Measurements from ENCODE around the gene NYAP1. TPM values are rescaled to one million over a fixed set of nuclear protein-coding genes. Genes with fewer than 3 reads are reported as not detected.

Gene NYAP1
- 1 to 10 TPM in 1 of 2 donors, under 1 TPM in 1; 0.52 to 1.1 TPM for total RNA-seq
- under 1 TPM; 0.32 to 0.39 TPM for polyA plus RNA-seq
- long read RNA-seq, donor 1 = 0 reads
- long read RNA-seq, donor 2 = 0 reads
- long read RNA-seq, donor 3 = 0 reads
- long read RNA-seq, donor 4, partial matches to known transcripts = 0 of 3 reads
- long read RNA-seq, donor 4, other reads (novel, unspliced or antisense) = 0 of 3 reads
- long read RNA-seq, donor 5 = 0 reads

DNA sequence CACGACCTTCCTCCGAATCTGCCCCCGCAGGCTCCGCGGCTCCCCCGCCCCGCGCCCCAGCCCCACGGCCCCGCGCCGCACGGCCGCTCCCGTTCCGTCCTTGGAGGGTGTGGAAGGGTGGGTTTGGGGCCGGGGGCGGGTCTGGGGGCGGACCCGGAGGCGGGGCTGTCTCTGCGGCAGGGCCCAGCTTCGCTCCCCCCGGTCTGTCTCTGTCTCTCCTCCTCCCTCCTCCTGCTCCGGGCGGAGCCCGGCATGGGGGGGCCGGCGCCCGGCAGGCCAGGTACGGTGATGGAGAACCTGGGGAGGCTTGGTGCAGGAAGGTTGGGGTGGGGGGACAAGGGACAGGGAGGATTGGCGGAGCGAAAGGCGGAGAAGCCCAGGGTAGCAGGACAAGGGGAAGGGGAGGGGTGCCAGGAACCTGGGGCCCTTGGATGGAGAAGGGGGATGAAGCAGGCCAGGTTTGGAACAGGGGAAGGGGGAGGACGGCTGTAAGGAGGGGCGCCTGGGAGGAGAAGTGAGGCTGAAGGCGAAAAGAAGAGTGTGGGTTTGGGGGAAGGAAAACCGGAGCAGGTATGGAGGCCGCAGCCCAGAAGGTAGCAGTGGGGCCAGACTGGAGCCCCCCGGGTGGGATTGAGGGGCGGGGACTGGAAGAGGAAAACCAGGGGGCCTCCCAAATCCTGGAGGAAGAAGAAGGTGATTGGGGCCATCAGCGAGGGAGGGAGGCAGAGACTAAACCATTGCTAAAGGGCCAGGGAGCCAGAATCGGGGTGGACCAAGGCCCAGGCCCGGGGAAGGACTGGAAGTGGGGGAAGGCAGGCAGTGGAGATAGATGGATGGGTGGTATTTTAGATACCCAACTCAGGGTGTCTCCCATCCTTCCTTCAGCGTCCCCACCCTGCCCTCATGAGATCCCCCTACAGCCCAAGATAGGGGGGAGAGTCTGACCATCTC, at the start of gene NYAP1:
Gene NYAP1, plus strand, starts transcription at position 206 of the 951 bp plus-strand sequence. CDS start 1,385 bp downstream, outside the sequence.
- peak within 1 kb of the TSS; percentile 29 for H3K4me3 ChIP-seq
- no peaks in the 10 kb centered on the region for H3K36me3 ChIP-seq (ENCODE audit: control insufficient read depth in 4 of 4, insufficient read depth in 4 of 4, low read length in 4 of 4)
- no peaks in the 10 kb centered on the region for H3K27me3 ChIP-seq (ENCODE audit: control insufficient read depth in 3 of 3, insufficient read depth in 3 of 3, low read length in 2 of 3)
- WGBS, 2 donors = 26 to 29% methylated on average over 35 to 45 of the region's 45 CpGs
- ATAC-seq (ENCODE audit: insufficient read depth, low FRiP score) (peak; percentile 5), DNase-seq (peak; percentile 76 to 84 (median 84))
- no peak within 1 kb of the TSS for H3K27ac ChIP-seq (ENCODE audit: low read depth in 1 of 2, low read length in 1 of 2)
- TF ChIP-seq, protein P1, sequence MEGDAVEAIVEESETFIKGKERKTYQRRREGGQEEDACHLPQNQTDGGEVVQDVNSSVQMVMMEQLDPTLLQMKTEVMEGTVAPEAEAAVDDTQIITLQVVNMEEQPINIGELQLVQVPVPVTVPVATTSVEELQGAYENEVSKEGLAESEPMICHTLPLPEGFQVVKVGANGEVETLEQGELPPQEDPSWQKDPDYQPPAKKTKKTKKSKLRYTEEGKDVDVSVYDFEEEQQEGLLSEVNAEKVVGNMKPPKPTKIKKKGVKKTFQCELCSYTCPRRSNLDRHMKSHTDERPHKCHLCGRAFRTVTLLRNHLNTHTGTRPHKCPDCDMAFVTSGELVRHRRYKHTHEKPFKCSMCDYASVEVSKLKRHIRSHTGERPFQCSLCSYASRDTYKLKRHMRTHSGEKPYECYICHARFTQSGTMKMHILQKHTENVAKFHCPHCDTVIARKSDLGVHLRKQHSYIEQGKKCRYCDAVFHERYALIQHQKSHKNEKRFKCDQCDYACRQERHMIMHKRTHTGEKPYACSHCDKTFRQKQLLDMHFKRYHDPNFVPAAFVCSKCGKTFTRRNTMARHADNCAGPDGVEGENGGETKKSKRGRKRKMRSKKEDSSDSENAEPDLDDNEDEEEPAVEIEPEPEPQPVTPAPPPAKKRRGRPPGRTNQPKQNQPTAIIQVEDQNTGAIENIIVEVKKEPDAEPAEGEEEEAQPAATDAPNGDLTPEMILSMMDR (IDR thresholded peaks at IDR 0.05; ENCODE audit: control extremely low read depth, extremely low read depth) = no peak
- H3K4me1 ChIP-seq (ENCODE audit: control insufficient read depth in 5 of 5, insufficient read depth in 5 of 5, low read length in 5 of 5) = peaks cover 0 to 23% (median 4%) of the 10 kb centered on the region in 5 donors
- peak within 1 kb of the TSS; percentile 38 to 39 for H3K9ac ChIP-seq (ENCODE audit: insufficient read depth in 1 of 2, low read length in 2 of 2)
- H3K9me3 ChIP-seq (ENCODE audit: control insufficient read depth in 4 of 4, insufficient read depth in 3 of 4, low read length in 3 of 4) = no peaks in the 10 kb centered on the region

DNA sequence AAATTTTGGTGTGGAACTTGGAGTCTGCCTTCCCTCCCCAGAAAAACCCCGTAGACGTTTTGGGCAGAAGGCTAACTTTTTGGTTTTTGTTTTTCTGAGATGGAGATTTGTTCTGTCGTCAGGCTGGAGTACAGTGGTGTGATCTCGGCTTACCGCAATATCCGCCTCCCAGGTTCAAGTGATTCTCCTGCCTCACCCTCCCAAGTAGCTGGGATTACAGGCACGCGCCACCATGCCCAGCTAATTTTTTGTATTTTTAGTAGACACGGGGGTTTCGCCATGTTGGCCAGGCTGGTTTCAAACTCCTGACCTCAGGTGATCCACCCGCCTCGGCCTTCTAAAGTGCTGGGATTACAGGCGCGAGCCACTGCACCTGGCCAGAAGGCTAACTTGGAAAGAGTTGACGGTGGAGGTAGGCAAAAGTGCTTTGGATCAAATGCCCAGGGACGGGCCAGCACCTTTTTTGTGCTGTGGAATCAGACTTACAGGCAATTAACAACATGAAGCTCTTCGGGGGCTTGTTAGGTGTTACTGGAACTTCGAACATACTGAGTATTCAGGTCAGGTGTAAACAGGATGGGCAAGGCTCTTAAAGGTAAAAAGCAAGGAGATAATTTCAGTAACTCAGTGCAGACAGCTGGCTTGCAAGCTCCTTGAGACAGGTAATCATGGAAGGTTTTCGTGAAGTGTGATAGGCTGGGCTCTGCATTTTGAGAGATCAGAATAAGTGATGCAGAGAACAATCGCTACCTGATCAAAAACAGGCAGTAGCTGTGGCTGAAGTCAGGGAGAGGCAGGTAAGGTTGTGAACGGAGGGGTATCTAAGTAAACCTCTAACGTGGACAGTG, 49.2 kb upstream of the NYAP1 start:
- Histone ChIP-seq H3K9ac (ENCODE audit: insufficient read depth in 1 of 2, low read length in 2 of 2) (no peak overlapping the region), H3K27ac (ENCODE audit: low read depth in 1 of 2, low read length in 1 of 2) (peak overlapping the region in 1 of 2 donors; percentile 96)

More for the DNA sequence above, 49.2 kb upstream of the NYAP1 start:
- DNase-seq (no peak), ATAC-seq (ENCODE audit: insufficient read depth, low FRiP score) (no peak)
- Histone ChIP-seq H3K9me3 (ENCODE audit: control insufficient read depth in 4 of 4, insufficient read depth in 3 of 4, low read length in 3 of 4) (no peaks in the 10 kb centered on the region), H3K36me3 (ENCODE audit: control insufficient read depth in 4 of 4, insufficient read depth in 4 of 4, low read length in 4 of 4) (peaks cover 4 to 28% (median 18%) of the 10 kb centered on the region in 4 donors), H3K27me3 (ENCODE audit: control insufficient read depth in 3 of 3, insufficient read depth in 3 of 3, low read length in 2 of 3) (no peaks in the 10 kb centered on the region), H3K4me1 (ENCODE audit: control insufficient read depth in 5 of 5, insufficient read depth in 5 of 5, low read length in 5 of 5) (peaks cover 4 to 28% (median 13%) of the 10 kb centered on the region in 5 donors), H3K4me3 (no peak overlapping the region)
- WGBS, 2 donors = 83 to 88% methylated on average over 22 of the region's 22 CpGs
- TF ChIP-seq, protein P1 (IDR thresholded peaks at IDR 0.05; ENCODE audit: control extremely low read depth, extremely low read depth) = no peak

All from lung (tissue), 16 donors.